Neural cell (in vitro differentiated cells): ENCODE measurements around the gene GRK1.

ENCODE experiments used
- CTCF ChIP-seq: fragments of 450-650 bp; IDR thresholded peaks from 2 replicates; pipeline ENCODE4 v1.5.1; 2014; ENCODE audit warnings: antibody characterized with exemption, mild to moderate bottlenecking, moderate library complexity; ENCODE audit not compliant: poor library complexity, severe bottlenecking
- EP300 ChIP-seq: fragments of 450-650 bp; conservative IDR thresholded peaks from 2 replicates; pipeline ENCODE4 v1.6.1; 2014; ENCODE audit warnings: antibody characterized with exemption, mild to moderate bottlenecking, moderate library complexity; ENCODE audit not compliant: poor library complexity, severe bottlenecking
- POLR2AphosphoS5 ChIP-seq: IDR thresholded peaks from 2 replicates; pipeline ENCODE4 v1.6.1; 2012
- RAD21 ChIP-seq: fragments of 450-650 bp; conservative IDR thresholded peaks from 2 replicates; pipeline ENCODE4 v1.6.1; 2014; ENCODE audit warnings: antibody characterized with exemption, mild to moderate bottlenecking, moderate library complexity
- REST ChIP-seq: IDR thresholded peaks from 2 replicates; pipeline ENCODE4 v1.6.1; 2012; ENCODE audit warnings: borderline replicate concordance

DNA sequence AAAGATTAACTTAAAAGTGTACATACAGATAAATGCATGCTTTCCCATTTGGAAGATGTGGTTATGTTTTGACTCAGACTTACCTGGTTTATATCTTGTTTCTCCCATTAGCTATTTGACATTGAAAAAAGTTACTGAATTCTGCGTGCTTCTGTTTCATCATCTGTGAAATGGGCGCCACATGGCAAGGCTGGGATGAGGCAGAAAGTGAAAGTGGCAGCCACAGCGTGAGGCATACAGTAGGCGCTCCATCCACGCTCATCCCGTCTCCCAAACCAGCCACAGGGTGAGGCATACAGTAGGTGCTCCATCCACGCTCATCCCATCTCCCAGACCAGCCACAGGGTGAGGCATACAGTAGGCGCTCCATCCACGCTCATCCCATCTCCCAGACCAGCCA is 78.0 kb downstream of the GRK1 start:
- TF ChIP-seq CTCF (no peak), REST (no peak), EP300 (no peak), RAD21 (no peak), POLR2AphosphoS5 (no peak)
